ENCODE results near the gene NALCN. TPM values are rescaled to one million over a fixed set of nuclear protein-coding genes. Genes with fewer than 3 reads are reported as not detected.

Gene NALCN
- total RNA-seq, 4 donors from 2014 or later, result under 0.01 to 13.2 (median 1.4) TPM

- TF ChIP-seq POLR2A (IDR thresholded peaks at IDR 0.05) (no peak), CTCF (IDR thresholded peaks at IDR 0.05) (no peak)
- DNase-seq, result no peak
- no peaks in the 10 kb centered on the region for H3K4me1 ChIP-seq
- intact Hi-C loops (cut with DNase I; ENCODE audit: low total_unique reads), result no loop called here
- H3K27me3 ChIP-seq, result no peaks in the 10 kb centered on the region
- H3K9me3 ChIP-seq, result no peaks in the 10 kb centered on the region
- no peak overlapping the region for H3K27ac ChIP-seq
- no peaks in the 10 kb centered on the region for H3K36me3 ChIP-seq
- H3K4me3 ChIP-seq, result no peak overlapping the region
These were observed 237.3 kb downstream of the NALCN start for GRCh38 chr13:101179021-101179420.

- Histone ChIP-seq H3K4me3 (no peak overlapping the region), H3K4me1 (no peaks in the 10 kb centered on the region), H3K36me3 (no peaks in the 10 kb centered on the region), H3K27me3 (no peaks in the 10 kb centered on the region), H3K27ac (no peak overlapping the region), H3K9me3 (no peaks in the 10 kb centered on the region)
- intact Hi-C loops (cut with DNase I; ENCODE audit: low total_unique reads), result no loop called here
- no peak for DNase-seq
- TF ChIP-seq POLR2A (IDR thresholded peaks at IDR 0.05), result no peak
- TF ChIP-seq CTCF (IDR thresholded peaks at IDR 0.05), result no peak
These were observed 237.9 kb downstream of the NALCN start for GRCh38 chr13:101178406-101178805.

- no peaks in the 10 kb centered on the region for H3K9me3 ChIP-seq
- no peak overlapping the region for H3K4me3 ChIP-seq
- no peaks in the 10 kb centered on the region for H3K36me3 ChIP-seq
- TF ChIP-seq POLR2A (IDR thresholded peaks at IDR 0.05) (no peak), CTCF (IDR thresholded peaks at IDR 0.05) (no peak)
- H3K27me3 ChIP-seq, result no peaks in the 10 kb centered on the region
- intact Hi-C loops (cut with DNase I; ENCODE audit: low total_unique reads), result no loop called here
- no peaks in the 10 kb centered on the region for H3K4me1 ChIP-seq
- no peak for DNase-seq
- no peak overlapping the region for H3K27ac ChIP-seq
These were observed 246.0 kb downstream of the NALCN start for GRCh38 chr13:101170306-101170705.

GRCh38 chr13:101157261-101157660 is 259.0 kb downstream of the NALCN start:
- Histone ChIP-seq H3K9me3 (no peaks in the 10 kb centered on the region), H3K27ac (no peak overlapping the region), H3K36me3 (no peaks in the 10 kb centered on the region), H3K4me3 (no peak overlapping the region), H3K4me1 (no peaks in the 10 kb centered on the region), H3K27me3 (no peaks in the 10 kb centered on the region)
- DNase-seq, result no peak
- TF ChIP-seq POLR2A (IDR thresholded peaks at IDR 0.05) (no peak), CTCF (IDR thresholded peaks at IDR 0.05) (no peak)
- intact Hi-C loops (cut with DNase I; ENCODE audit: low total_unique reads), result loop anchor here (10.0 kb wide), 1 partner anchor 318 kb away; no protein-coding TSS in a partner anchor

- TF ChIP-seq POLR2A (IDR thresholded peaks at IDR 0.05) (no peak), CTCF (IDR thresholded peaks at IDR 0.05) (no peak)
- Histone ChIP-seq H3K36me3 (no peaks in the 10 kb centered on the region), H3K4me3 (no peak overlapping the region), H3K4me1 (no peaks in the 10 kb centered on the region), H3K27me3 (no peaks in the 10 kb centered on the region), H3K27ac (no peak overlapping the region), H3K9me3 (no peaks in the 10 kb centered on the region)
- no peak for DNase-seq
- intact Hi-C loops (cut with DNase I; ENCODE audit: low total_unique reads), result loop anchor here (10.0 kb wide), 1 partner anchor 319 kb away; no protein-coding TSS in a partner anchor
These were observed 260.4 kb downstream of the NALCN start for GRCh38 chr13:101155920-101156319.

Data from uterus (tissue), 4 donors.